HepG2 (cell line): ENCODE results near the gene CHST13. TPM values are rescaled to one million over a fixed set of nuclear protein-coding genes. Genes with fewer than 3 reads are reported as not detected.

Experiments used
- ATAC-seq: fragments of 200-7000 bp; cut with Tn5 transposase; 3 replicates; pipeline ENCODE4 v1.9.1; 2020; ENCODE audit warnings: mild to moderate bottlenecking, moderate library complexity
- BruUV-seq: library from RNA; stranded (reverse); fragments of 400-500 nt; replicated peaks from 2 replicates; lab custom pipeline; 2021; lab: Mats Ljungman, UMichigan
- CTCF ChIA-PET: fragments of 300-600 bp; formaldehyde crosslinking; extraction: SDS; loops from one replicate; lab custom pipeline; 2021; ENCODE audit warnings: low total read pairs, inconsistent platforms, low intra/inter-chr PET ratio; lab: Yijun Ruan, JAX
- POLR2A ChIA-PET: fragments of 350-600 bp; sonication (Branson Sonifier 250); formaldehyde crosslinking; loops from one replicate; lab custom pipeline; 2020; ENCODE audit warnings: antibody characterized with exemption, inconsistent platforms; lab: Yijun Ruan, JAX
- DNase-seq: peaks from one replicate; pipeline ENCODE4 v3.0.0-alpha.2; 2015; ENCODE audit warnings: low spot score
- FAIRE-seq: peaks from 3 replicates; lab custom pipeline; 2011; peaks lifted over from hg19 to GRCh38; lab: Jason Lieb, UNC
- H2AFZ ChIP-seq: one replicate; pipeline ENCODE4 v1.6.1; 2011; ENCODE audit warnings: low read length, inconsistent platforms
- H3K27ac ChIP-seq: fragments of 300-600 bp; 3 replicates; pipeline ENCODE4 v1.8.0; 2011; ENCODE audit warnings: mixed run types, mild to moderate bottlenecking, mixed read lengths, low read length, inconsistent platforms; ENCODE audit not compliant: insufficient read depth; ENCODE audit errors: extremely low read length
- H3K27me3 ChIP-seq, 2 experiments: fragments of 200-600 bp in 1 of 2; 2 replicates in 1 of 2; 3 replicates in 1 of 2; pipeline versions ENCODE4 v1.6.0 to v1.8.0; 2011; ENCODE audit warnings: low read length in 2 of 2, mild to moderate bottlenecking in 2 of 2, moderate library complexity in 2 of 2, inconsistent platforms in 1 of 2; ENCODE audit not compliant: insufficient read depth in 2 of 2, control insufficient read depth in 1 of 2
- H3K36me3 ChIP-seq, 2 experiments: fragments of 200-600 bp in 1 of 2; replicated peaks in 1 of 2; 2 replicates in 1 of 2; 3 replicates in 1 of 2; pipeline versions ENCODE4 v1.5.1 to v1.8.0; 2011; ENCODE audit warnings: low read length in 2 of 2, inconsistent platforms in 1 of 2; ENCODE audit not compliant: insufficient read depth in 2 of 2, control insufficient read depth in 1 of 2
- H3K4me1 ChIP-seq: 2 replicates; pipeline ENCODE4 v1.5.1; 2012; ENCODE audit warnings: low read length, inconsistent platforms; ENCODE audit not compliant: insufficient read depth
- H3K4me2 ChIP-seq: 2 replicates; pipeline ENCODE4 v1.6.0; 2011; ENCODE audit warnings: low read depth, low read length, inconsistent platforms
- H3K4me3 ChIP-seq, 3 experiments: fragments of 200-600 bp in 1 of 3; sonication (generic), shearing (Covaris generic) in 1 of 3; replicated peaks in 1 of 3; 2 replicates each; pipeline ENCODE4 v1.5.1; 2011 to 2016; ENCODE audit warnings: low read length in 3 of 3, inconsistent platforms in 2 of 3, low read depth in 2 of 3, mild to moderate bottlenecking in 2 of 3, control low read depth in 1 of 3, mixed read lengths in 1 of 3; ENCODE audit not compliant: insufficient read depth in 1 of 3
- H3K79me2 ChIP-seq: one replicate; pipeline ENCODE4 v1.6.1; 2011; ENCODE audit warnings: low read length, inconsistent platforms; ENCODE audit not compliant: insufficient read depth
- H3K9ac ChIP-seq: 2 replicates; pipeline ENCODE4 v1.6.0; 2011; ENCODE audit warnings: mild to moderate bottlenecking, low read depth, low read length, inconsistent platforms; ENCODE audit not compliant: insufficient read depth
- H3K9me3 ChIP-seq: 2 replicates; pipeline ENCODE4 v1.5.1; 2012; ENCODE audit warnings: mild to moderate bottlenecking, low read length
- H4K20me1 ChIP-seq: 2 replicates; pipeline ENCODE4 v1.6.0; 2011; ENCODE audit warnings: inconsistent platforms, mild to moderate bottlenecking, low read length, moderate library complexity; ENCODE audit not compliant: insufficient read depth
- BRCA1 ChIP-seq: sonication (generic); formaldehyde crosslinking; IDR thresholded peaks from 2 replicates; pipeline ENCODE4 v1.4.0; 2020; ENCODE audit warnings: missing genetic modification reagents
- LCORL ChIP-seq, 2 experiments: fragments of 450-650 bp in 1 of 2; sonication (generic) in 1 of 2; formaldehyde crosslinking in 1 of 2; IDR thresholded peaks; 2 replicates each; pipeline versions ENCODE4 v1.5.0 to v1.6.1; 2017 to 2020; ENCODE audit warnings: antibody characterized with exemption in 1 of 2, missing genetic modification reagents in 1 of 2
- ZFX ChIP-seq: sonication (generic); formaldehyde crosslinking; IDR thresholded peaks from 2 replicates; pipeline ENCODE4 v1.4.0; 2020; ENCODE audit warnings: mild to moderate bottlenecking, low read depth, missing genetic modification reagents, moderate library complexity
- ZNF543 ChIP-seq: sonication (generic); formaldehyde crosslinking; IDR thresholded peaks from 2 replicates; pipeline ENCODE4 v1.4.0; 2020; ENCODE audit warnings: mild to moderate bottlenecking, missing genetic modification reagents
- ZNF652 ChIP-seq: IDR thresholded peaks from 2 replicates; pipeline ENCODE4 v1.6.1; 2016; ENCODE audit warnings: low read depth, borderline replicate concordance
- WGBS: methylation state at CpG from one replicate; pipeline ENCODE4 v1.1.6; 2017; ENCODE audit warnings: low lambda C conversion rate; 5-methylcytosine and 5-hydroxymethylcytosine counted together
- in situ Hi-C: cut with HindIII; loops from 2 replicates; pipeline ENCODE4 v1.10.0; 2017; ENCODE audit warnings: low pct_unique_long_range_greater_than_20kb; ENCODE audit not compliant: extremely low pct_ligation_motif_present
- intact Hi-C: fragments of 100-400 bp; cut with micrococcal nuclease; formaldehyde crosslinking; loops from one replicate; pipeline ENCODE4 v1.10.0; 2022; ENCODE audit not compliant: unreplicated experiment
- polyA plus RNA-seq, 8 experiments: library from polyadenylated mRNA; depleted of rRNA in 3 of 8; stranded (reverse) in 7 of 8; unstranded in 1 of 8; fragments of >200 nt; fragmentation: Illumina TruSeq in 4 of 8; extraction: Trizol in 4 of 8; gene quantifications; 2 replicates each; pipeline versions ENCODE4 v1.2.1 to v1.2.3, GENCODE V29; 2011 to 2016; ENCODE audit warnings: low read depth in 4 of 8, missing spikeins in 1 of 8, mixed read lengths in 1 of 8; ENCODE audit not compliant: insufficient read depth in 1 of 8
- total RNA-seq, 5 experiments: library from RNA; depleted of rRNA; stranded (reverse); fragments of >200 nt; fragmentation: Illumina TruSeq; extraction: Trizol; gene quantifications; 2 replicates each; pipeline ENCODE4 v1.2.3, GENCODE V29; 2016; ENCODE audit warnings: low read depth in 1 of 5
- TF ChIP-seq, protein P1 (sequence below): sonication (generic); formaldehyde crosslinking; IDR thresholded peaks from 2 replicates; pipeline ENCODE4 v1.4.0; 2020; ENCODE audit warnings: mild to moderate bottlenecking, missing genetic modification reagents
- TF ChIP-seq, protein P2 (sequence below): sonication (generic); formaldehyde crosslinking; IDR thresholded peaks from 2 replicates; pipeline ENCODE4 v1.5.1; 2020; ENCODE audit warnings: mild to moderate bottlenecking, missing genetic modification reagents, moderate library complexity
- TF ChIP-seq, protein P3 (sequence below): IDR thresholded peaks from 2 replicates; pipeline ENCODE4 v1.6.1; 2012; ENCODE audit warnings: inconsistent platforms
- TF ChIP-seq, protein P4 (sequence below): sonication (generic); formaldehyde crosslinking; IDR thresholded peaks from 2 replicates; pipeline ENCODE4 v1.4.0; 2020; ENCODE audit warnings: missing genetic modification reagents

Gene CHST13
- total and polyA plus RNA-seq, 2 of the 13 experiments (the other 11 are each of a cell fraction or from before 2014, with no cell fraction given): 32.0 to 43.1 TPM

DNA sequence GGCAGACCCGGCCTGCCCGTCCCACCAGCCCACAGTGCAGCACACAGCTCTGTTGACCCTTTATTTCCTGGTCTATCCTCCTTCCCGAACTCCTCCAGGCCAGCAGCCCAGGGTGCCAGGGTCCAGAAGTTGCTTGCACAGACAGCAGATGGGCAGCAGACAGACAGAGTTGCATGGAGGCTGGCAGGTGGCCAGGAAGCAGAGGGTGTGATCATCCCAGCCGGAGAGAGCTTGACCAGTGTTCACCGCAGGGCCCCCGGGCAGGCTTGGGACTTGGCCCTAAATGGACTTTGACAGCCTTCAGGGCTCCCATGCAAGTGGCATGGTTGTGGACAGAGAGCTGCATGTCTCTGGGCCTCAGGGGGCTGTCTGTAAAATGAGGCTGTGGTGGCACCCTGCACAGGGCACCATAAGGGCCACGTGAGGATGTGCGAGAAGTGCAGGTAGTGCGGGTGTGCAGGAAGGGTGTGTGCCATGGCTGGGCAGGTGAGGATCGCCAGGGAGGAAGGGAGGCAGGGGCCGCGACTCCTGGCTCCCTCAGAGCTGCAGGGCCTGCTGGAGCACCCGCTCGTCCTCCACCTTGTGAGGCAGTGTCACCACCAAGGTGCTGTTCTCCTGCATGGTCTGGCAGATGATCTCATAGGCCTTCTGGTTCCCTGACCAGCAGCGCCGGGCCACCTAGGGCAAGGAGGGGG, 42.0 kb upstream of the CHST13 start:
- in situ Hi-C loops (no loop called here), intact Hi-C loops (loop anchor here (5.0 kb wide), 1 partner anchor 35 kb away; the partner anchor contains the start of gene UROC1)
- FAIRE-seq (peak; percentile 49), DNase-seq (peak; percentile 71), ATAC-seq (peak; percentile 76)
- Histone ChIP-seq H3K4me2 (peak overlapping the region; percentile 60), H3K79me2 (no peaks in the 10 kb centered on the region), H3K36me3 (no peaks in the 10 kb centered on the region), H4K20me1 (no peaks in the 10 kb centered on the region), H3K9me3 (no peaks in the 10 kb centered on the region), H3K27me3 (no peaks in the 10 kb centered on the region), H3K4me3 (peak overlapping the region in 1 of 3 experiments; percentile 49; a peak in 2 of 6 replicates), H3K9ac (no peak overlapping the region), H2AFZ (no peak overlapping the region), H3K4me1 (peaks cover 98% of the 10 kb centered on the region), H3K27ac (peak overlapping the region; percentile 34)
- CTCF ChIA-PET: no interaction called here
- no TSS peak for BruUV-seq
- POLR2A ChIA-PET: interaction anchor here (0.6 to 1.8 kb wide), 5 partner anchors 8 to 172 kb away, joined by 3 to 10 read pairs (median 6); partner anchors contain the start of gene CHST13
- 32% methylated on average over 12 of the region's 16 CpGs for WGBS
- TF ChIP-seq LCORL (IDR thresholded peaks at IDR 0.05) (no peak), LCORL (CRISPR knock-in tag; IDR thresholded peaks at IDR 0.05) (peak; percentile 28; the same call in 1 of the 2 replicates), BRCA1 (CRISPR knock-in tag) (no peak), ZNF652 (peak; percentile 84), ZNF543 (CRISPR knock-in tag) (0 out of 2 replicates have a peak, but pooled peaks have one; percentile 48), ZFX (CRISPR knock-in tag) (peak; percentile 50)
- TF ChIP-seq, protein P1, sequence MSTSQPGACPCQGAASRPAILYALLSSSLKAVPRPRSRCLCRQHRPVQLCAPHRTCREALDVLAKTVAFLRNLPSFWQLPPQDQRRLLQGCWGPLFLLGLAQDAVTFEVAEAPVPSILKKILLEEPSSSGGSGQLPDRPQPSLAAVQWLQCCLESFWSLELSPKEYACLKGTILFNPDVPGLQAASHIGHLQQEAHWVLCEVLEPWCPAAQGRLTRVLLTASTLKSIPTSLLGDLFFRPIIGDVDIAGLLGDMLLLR: peak; percentile 44; the same call in 1 of the 2 replicates
- TF ChIP-seq, protein P2, sequence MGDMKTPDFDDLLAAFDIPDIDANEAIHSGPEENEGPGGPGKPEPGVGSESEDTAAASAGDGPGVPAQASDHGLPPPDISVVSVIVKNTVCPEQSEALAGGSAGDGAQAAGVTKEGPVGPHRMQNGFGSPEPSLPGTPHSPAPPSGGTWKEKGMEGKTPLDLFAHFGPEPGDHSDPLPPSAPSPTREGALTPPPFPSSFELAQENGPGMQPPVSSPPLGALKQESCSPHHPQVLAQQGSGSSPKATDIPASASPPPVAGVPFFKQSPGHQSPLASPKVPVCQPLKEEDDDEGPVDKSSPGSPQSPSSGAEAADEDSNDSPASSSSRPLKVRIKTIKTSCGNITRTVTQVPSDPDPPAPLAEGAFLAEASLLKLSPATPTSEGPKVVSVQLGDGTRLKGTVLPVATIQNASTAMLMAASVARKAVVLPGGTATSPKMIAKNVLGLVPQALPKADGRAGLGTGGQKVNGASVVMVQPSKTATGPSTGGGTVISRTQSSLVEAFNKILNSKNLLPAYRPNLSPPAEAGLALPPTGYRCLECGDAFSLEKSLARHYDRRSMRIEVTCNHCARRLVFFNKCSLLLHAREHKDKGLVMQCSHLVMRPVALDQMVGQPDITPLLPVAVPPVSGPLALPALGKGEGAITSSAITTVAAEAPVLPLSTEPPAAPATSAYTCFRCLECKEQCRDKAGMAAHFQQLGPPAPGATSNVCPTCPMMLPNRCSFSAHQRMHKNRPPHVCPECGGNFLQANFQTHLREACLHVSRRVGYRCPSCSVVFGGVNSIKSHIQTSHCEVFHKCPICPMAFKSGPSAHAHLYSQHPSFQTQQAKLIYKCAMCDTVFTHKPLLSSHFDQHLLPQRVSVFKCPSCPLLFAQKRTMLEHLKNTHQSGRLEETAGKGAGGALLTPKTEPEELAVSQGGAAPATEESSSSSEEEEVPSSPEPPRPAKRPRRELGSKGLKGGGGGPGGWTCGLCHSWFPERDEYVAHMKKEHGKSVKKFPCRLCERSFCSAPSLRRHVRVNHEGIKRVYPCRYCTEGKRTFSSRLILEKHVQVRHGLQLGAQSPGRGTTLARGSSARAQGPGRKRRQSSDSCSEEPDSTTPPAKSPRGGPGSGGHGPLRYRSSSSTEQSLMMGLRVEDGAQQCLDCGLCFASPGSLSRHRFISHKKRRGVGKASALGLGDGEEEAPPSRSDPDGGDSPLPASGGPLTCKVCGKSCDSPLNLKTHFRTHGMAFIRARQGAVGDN (CRISPR knock-in tag): peak; percentile 83
- TF ChIP-seq, protein P3, sequence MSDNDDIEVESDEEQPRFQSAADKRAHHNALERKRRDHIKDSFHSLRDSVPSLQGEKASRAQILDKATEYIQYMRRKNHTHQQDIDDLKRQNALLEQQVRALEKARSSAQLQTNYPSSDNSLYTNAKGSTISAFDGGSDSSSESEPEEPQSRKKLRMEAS: peak; percentile 29; the same call in 1 of the 2 replicates
- TF ChIP-seq, protein P4, sequence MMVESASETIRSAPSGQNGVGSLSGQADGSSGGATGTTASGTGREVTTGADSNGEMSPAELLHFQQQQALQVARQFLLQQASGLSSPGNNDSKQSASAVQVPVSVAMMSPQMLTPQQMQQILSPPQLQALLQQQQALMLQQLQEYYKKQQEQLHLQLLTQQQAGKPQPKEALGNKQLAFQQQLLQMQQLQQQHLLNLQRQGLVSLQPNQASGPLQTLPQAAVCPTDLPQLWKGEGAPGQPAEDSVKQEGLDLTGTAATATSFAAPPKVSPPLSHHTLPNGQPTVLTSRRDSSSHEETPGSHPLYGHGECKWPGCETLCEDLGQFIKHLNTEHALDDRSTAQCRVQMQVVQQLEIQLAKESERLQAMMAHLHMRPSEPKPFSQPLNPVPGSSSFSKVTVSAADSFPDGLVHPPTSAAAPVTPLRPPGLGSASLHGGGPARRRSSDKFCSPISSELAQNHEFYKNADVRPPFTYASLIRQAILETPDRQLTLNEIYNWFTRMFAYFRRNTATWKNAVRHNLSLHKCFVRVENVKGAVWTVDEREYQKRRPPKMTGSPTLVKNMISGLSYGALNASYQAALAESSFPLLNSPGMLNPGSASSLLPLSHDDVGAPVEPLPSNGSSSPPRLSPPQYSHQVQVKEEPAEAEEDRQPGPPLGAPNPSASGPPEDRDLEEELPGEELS: 0 out of 2 replicates have a peak, but pooled peaks have one; percentile 21
